GM08714 (cell line): ENCODE results near the gene CCDC154.

Experiments used
- H3K4me3 ChIP-seq: fragments of 200-500 bp; sonication (Bioruptor generic); 2 replicates; pipeline ENCODE4 v1.5.1; 2014; ENCODE audit warnings: mild to moderate bottlenecking, low read length, inconsistent platforms
- ZNF274 ChIP-seq: IDR thresholded peaks from 2 replicates; pipeline ENCODE4 v1.6.1; 2012; ENCODE audit warnings: mild to moderate bottlenecking, low read depth, low read length

CCDC154 gene

DNA sequence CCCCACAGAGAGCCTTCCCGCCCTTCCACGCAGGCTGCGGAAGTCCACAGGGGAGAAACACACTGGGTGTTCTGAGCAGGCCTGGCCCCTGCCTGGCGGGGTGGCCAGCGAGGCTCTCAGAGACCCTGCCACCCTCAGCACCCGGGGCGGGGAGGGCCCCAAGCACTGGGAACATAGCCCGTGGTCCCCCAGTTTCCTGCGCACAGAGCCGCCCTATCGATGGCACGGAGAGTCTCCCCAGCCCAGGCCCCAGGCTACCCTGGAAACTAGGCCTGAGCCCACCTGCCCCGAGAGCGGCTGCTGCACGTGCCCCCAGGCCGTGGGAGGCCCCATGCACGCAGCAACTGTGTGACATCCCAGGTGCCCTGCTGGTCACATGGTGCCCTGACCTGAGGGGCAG is 10.2 kb upstream of the CCDC154 start:
- TF ChIP-seq ZNF274: no peak
- H3K4me3 ChIP-seq: no peak overlapping the region

DNA sequence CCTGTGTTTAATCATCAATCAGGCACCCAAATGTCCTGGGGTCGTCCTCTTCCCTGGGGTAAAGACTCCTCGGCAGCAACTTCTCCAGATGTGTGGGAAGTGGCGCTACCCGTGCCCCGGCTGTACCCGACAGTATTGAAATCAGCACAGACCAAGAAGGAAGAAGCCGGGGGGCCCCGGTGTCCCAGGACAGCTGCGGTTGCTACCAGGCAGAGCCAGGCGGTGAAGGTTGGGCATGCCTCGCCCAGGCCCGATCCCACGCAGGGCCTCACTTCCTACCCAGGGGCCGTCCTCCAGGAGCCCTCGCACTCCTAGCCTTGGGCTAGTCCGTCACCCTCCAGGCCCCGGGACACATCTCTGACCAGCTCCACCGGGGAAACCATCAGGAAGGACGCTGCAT is 9.0 kb upstream of the CCDC154 start:
- no peak for TF ChIP-seq ZNF274
- H3K4me3 ChIP-seq: no peak overlapping the region

DNA sequence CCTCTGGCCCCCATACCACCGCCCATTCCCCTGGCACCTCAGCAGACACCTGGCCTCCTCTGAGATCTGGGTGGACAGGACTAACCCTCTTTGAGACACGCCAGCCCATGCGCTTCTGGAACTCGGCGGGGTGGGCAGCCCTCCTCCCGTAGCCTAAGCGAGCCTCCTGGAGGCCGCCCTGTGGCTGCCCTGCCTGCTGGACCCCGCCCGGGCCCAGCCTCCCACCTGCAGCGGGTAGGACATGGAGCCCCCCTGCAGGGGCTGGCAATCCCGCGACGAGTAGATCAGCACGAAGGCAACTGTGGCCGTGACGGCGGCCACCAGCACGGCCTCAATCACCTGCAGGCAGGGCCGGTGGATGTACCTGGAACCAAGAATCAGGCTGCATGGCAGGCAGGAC is 8.2 kb upstream of the CCDC154 start:
- no peak overlapping the region for H3K4me3 ChIP-seq
- no peak for TF ChIP-seq ZNF274

DNA sequence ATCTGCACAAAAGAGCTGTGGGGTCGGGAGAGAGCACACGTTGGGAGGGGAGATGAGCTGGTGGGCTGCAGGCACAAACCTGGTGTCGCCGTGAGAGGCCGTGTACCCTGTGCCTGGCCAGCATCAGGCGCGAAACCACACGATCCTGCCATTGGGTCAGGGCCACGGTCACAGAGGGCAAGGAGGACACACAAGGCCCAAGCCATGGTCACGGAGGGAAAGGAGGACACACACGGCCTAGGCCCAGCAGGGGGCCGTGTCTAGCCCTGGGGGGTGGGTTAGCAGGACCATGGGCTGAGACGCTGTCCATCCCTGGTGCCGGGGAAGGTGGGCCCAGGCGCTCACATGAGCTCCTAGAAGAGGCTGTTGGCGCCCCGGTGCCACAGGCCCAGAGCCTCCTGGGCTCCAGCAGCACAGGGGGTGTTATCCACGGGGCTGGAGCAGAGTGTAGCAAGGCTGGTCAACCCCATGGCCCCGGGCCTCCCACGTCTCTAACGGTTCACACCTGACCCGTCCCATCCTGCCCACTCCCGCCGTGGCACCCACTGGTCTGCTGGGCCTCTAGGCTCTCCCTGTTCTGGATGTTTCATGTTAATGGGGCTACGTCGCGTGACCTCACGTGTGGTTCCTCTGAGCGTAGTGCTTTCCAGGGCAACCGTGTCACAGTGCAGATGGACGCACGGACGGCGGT is 7.5 kb upstream of the CCDC154 start:
- no peak for TF ChIP-seq ZNF274

DNA sequence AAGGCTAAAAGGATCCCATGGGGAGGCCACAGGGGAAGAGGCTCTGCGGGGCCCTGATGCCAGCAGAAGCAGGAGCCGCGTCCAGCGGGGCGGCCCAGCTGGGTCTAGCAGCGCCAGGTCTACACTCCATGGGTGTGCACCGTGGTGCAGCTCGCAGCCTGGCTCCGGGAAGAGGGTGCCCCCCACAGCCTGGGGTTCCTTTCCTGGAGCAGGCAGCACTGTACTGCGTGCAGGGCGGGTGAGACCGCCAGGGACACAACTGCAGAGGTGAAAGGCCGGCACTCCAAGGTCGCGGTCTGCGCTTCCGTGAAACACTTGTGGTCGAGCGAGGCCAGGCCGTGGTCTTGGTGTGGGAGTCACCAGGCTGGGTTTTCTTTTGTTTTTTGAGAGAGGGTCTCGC is 6.5 kb upstream of the CCDC154 start:
- H3K4me3 ChIP-seq: no peak overlapping the region
- TF ChIP-seq ZNF274: no peak

More for the DNA sequence above, 7.5 kb upstream of the CCDC154 start:
- H3K4me3 ChIP-seq: no peak overlapping the region

DNA sequence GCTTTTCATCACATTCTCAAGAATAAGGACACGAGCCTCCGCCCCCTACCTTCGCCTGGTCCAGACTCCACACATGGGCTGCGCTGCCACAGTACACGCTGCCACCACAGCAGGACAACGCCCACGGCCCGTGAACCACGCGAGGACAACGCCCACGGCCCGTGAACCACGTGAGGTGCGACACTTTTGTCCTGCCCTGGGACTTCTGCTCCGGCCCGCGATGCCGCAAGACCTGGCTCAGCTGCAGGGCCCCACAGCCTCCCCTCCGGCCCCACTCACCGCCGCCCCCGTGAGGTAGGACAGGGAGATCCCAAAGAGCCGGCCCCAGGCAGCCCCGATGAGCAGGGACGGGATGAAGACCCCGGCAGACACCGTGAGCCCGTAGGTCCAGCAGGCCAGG is 5.9 kb upstream of the CCDC154 start:
- no peak for TF ChIP-seq ZNF274
- no peak overlapping the region for H3K4me3 ChIP-seq

DNA sequence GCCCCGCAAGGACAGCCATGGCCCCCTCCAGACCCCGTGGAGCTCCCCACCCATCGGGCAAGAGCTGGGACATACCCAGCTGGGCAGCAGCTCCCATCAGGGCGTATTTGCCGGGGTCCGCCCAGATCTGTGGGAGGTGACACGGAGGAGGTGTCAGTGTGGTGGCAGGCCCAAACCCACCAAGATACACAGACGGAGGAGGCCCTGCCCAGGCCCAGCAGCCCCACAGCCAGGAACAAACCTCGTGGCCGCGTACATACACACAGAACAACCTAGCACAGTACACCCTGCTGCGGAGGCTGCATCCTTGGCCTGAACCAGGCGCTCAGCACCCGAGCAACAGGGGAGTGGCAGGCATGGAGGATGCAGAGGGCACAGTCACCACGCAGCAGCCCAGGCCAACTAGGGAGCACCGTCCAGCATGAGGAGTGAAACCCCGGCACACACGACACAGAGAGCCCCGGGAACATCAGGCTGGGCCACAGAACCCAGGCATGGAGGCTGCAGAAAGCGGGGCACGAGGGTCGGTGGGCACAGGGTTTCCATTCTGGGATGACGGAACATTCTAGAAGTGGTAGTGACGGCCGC is 4.9 kb upstream of the CCDC154 start:
- no peak overlapping the region for H3K4me3 ChIP-seq
- TF ChIP-seq ZNF274: no peak

DNA sequence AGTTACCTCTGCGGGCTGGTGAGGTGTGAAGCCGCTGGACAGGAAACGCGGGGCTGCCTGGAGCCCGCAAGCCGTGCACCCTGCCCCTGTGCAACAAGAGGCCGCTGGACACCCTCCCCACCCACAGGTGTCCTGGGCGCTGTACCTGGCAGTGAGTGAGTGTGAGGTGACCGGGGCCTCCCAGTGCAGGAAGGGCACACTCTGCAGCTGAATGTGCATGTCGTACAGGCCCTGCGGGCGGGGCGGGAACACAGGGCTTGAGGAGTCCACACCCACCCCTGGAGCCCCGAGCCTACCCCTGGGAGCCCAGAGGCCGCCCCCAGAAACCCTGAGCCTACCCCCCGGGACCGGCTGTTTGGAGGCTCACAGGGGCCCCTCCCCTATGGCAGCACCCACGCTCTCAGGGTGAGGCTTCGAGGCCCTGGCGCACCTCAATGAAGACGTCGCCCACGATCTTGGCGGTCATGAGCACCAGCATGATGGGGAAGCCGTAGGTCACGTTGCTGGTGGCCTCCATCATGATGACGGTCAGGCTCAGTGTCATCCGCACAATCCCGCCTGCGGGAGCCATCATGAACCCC is 4.3 kb upstream of the CCDC154 start:
- H3K4me3 ChIP-seq: no peak overlapping the region
- no peak for TF ChIP-seq ZNF274

DNA sequence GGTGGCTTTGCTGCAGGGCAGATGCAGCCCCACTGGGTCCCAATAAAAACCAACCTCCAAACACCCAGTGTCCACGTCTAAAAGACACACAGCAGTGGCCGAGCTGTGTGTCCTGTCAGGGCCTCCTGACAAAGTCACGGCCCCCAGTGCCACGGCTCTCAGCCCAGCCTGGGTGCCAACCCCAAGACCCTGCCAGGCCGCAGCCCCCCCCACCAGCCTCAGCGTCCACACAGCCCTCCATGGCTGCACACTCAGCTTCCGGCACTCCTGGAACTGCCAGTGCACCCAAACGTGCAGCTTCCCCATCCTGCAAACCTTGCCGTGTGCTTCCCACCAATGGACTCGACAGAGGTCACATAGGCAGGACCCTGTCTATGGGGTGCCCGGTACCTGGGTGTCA is 3.6 kb upstream of the CCDC154 start:
- TF ChIP-seq ZNF274: no peak
- no peak overlapping the region for H3K4me3 ChIP-seq

DNA sequence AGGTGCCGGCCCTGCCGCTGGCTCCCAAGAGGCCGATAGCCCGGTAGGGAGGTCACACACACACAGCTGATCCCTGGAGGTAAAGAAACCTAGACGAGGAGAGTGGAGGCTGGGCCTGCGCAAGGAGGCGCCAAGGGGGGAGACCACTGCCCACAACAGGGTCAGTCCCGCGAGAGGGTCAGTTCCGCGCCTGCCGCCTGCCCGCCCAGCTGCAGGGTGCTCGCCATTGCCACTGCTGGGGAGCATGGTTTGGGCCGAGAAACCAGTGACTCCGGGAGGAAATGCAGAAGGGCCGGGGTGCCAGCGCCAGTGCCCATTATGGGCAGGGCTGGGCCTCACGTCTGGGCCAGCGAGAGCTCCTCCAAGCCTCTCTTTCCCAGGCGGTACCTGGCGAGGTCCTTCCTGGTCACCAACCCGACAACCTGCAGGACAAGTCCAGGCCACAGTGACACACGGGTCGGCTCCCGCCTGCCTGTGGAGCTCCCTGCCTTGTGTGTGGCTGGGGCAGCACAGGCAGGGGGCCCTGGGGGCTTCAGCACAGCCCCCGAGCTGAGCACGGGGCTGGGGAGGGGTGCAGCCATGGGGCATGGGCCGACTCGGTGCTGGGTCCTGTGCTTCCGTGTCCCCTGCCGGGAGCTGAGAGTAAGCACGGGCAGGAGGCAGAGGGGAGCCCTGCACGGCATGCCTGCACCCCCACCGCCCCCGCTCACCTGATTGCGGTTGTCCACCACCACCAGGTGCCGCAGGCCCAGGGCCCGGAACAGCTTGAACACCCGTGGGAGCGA is 2.1 kb upstream of the CCDC154 start:
- H3K4me3 ChIP-seq: no peak overlapping the region
- no peak for TF ChIP-seq ZNF274

DNA sequence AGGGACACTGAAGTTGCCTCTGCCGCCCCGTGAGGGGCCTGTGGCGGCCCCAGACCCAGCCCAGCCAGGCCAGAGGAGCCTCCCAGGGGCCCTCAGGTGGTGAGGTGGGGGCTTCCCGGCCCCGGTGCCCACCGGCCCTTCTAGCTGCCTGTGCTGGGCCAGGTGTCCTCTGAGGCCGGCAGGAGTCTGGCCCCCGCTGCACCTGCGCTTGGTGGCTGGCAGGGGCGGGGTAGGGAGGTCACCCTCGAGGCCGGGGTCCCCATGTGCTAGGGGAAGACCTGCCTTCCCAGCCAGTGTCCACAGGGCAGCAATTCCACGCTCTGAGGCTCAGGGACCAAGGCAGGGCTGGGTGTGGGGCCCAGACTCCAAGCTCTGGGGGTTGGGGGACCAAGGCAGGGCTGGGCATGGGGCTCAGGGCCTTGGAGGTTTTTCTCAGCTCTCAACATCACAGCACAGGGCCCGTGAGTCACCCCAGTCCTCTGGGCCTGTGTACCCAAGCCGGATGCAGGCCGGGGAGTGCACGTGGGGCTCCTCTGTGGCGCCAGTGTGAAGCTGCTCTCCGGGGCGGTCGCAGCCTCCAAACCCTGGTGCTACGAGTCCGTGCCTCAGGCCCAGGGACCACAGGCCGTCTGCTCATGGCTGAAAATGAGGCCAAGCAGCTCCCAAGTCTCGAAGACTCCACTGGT is 1.3 kb upstream of the CCDC154 start:
- H3K4me3 ChIP-seq: no peak overlapping the region
- no peak for TF ChIP-seq ZNF274

DNA sequence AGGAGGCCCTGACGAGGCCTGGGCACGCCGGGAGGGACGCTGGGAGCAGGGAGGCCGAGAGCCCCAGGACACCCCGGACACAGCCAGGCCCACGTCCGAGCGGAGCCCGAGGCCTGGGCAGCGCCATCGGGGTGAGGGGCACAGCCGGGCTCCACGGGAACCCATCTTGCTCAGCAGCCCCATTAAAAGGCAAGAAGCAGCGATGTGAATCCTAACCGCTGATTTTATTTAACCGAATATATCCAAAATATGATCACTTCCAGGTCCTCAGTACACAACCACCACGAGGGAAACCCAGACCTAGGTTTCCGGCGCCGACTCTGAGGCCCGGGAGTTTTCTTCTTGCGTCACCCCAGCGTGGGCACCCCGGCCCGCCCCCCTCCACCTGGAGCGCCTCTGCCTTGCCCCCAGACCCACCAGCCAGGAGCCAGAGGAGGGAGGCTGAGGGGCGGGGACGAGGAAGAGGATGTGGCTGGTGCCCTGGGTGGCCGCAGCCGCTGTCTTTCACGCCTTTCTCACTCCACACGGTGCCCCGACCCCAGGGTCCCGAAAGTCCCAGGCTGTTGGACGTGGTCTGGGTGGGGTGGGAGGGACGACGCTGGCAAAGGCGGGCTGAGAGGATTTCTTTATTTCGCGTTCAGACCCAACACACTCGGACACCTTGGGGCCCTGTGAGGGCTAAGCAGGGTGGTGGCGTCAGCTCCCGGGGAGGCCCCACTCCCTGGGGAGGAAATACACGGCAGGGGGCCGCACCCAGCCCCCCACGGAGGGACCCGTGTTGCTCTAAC is 568 bp upstream of the CCDC154 start:
- TF ChIP-seq ZNF274: no peak
- H3K4me3 ChIP-seq: no peak overlapping the region

DNA sequence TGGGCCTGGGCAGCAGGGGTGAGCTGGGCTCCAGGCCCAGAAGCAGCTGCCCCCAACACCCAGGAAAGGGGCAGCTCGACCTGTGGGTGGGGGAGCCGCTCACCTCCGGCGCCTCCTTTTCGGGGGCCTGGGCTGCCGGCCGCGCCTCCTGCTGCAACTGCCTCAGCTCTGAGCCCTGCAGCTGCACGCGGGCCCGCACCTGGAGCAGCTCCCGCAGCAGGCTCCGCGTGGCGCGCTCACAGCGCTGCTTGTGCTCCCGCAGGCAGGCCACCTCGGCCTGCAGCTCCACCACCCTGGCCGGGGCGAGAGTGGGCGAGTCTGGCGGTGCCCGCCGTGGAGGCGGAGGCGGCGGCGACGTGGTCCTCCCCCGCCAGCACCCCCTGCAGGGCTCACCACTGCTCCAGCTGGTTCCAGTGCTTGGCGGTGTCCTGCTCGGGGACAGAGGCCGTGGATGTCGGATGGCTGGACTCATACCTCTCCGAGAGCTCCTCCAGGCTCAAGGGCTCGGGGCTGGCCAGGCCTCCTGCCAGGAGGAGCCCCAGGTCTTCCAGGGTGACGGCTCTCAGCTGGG is 868 bp downstream of the CCDC154 start:
- no peak overlapping the region for H3K4me3 ChIP-seq
- TF ChIP-seq ZNF274: no peak
